Glutamatergic neuron (in vitro differentiated cells): ENCODE results near the gene RGL1. TPM values are rescaled to one million over a fixed set of nuclear protein-coding genes. Genes with fewer than 3 reads are reported as not detected.

Experiments used
- DNase-seq: peaks from one replicate; pipeline ENCODE4 v3.0.0; 2022
- H3K27ac Mint-ChIP-seq: one replicate; pipeline ENCODE4 v1.8.0; 2020; ENCODE audit warnings: mild to moderate bottlenecking, mixed read lengths, inconsistent platforms; ENCODE audit not compliant: unreplicated experiment
- H3K27me3 Mint-ChIP-seq: one replicate; pipeline ENCODE4 v1.8.0; 2020; ENCODE audit warnings: mild to moderate bottlenecking, moderate library complexity, mixed read lengths, inconsistent platforms; ENCODE audit not compliant: unreplicated experiment
- H3K36me3 Mint-ChIP-seq: one replicate; pipeline ENCODE4 v1.8.0; 2020; ENCODE audit warnings: mild to moderate bottlenecking, mixed read lengths, inconsistent platforms; ENCODE audit not compliant: unreplicated experiment
- H3K4me1 Mint-ChIP-seq: one replicate; pipeline ENCODE4 v1.8.0; 2020; ENCODE audit warnings: mild to moderate bottlenecking, low read depth, mixed read lengths, inconsistent platforms; ENCODE audit not compliant: unreplicated experiment
- H3K4me3 Mint-ChIP-seq: one replicate; pipeline ENCODE4 v1.8.0; 2020; ENCODE audit warnings: mild to moderate bottlenecking, mixed read lengths, inconsistent platforms; ENCODE audit not compliant: unreplicated experiment
- H3K9me3 Mint-ChIP-seq: one replicate; pipeline ENCODE4 v1.8.0; 2020; ENCODE audit warnings: mild to moderate bottlenecking, moderate library complexity, mixed read lengths, inconsistent platforms; ENCODE audit not compliant: unreplicated experiment
- total RNA-seq: library from RNA; stranded (reverse); fragmentation: NEBNext Ultra II Directional; extraction: Animal tissue kit (Norgen Biotek cat#: 25700); gene quantifications from one replicate; pipeline ENCODE4 v1.2.1, GENCODE V29; 2021; ENCODE audit not compliant: unreplicated experiment
- TF ChIP-seq, protein P1 (sequence below): fragments of 200-600 bp; sonication (generic); IDR thresholded peaks from one replicate; pipeline ENCODE4 v1.5.0; 2021; ENCODE audit not compliant: partially characterized antibody, unreplicated experiment

Gene RGL1
- total RNA-seq, 1 donor from 2014 or later = 4.9 TPM

DNA sequence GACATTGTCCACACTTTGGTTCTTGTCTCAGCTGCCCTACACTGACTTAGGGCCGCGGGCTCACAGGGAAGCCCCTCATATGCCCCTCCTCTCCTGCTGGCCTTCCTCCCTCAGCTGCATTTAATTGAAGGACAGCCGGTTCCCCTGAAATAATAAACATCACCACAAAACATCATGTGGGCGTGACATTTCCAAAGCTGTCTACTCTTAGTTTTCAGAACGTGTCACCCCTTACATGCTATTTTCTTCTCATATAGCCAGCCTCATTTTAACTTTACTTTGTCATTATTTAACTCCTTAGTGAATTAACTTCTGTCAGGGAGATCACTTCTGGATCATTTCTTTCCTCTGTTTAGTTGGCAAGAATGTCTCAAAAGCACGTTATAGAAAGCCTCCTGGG is 129.4 kb downstream of the RGL1 start:
- H3K27ac Mint-ChIP-seq = no peak overlapping the region
- DNase-seq = no peak
- peaks cover 2% of the 10 kb centered on the region for H3K9me3 Mint-ChIP-seq
- no peaks in the 10 kb centered on the region for H3K36me3 Mint-ChIP-seq
- no peak overlapping the region for H3K4me3 Mint-ChIP-seq
- H3K4me1 Mint-ChIP-seq = peaks cover 22% of the 10 kb centered on the region
- H3K27me3 Mint-ChIP-seq = peaks cover 6% of the 10 kb centered on the region
- TF ChIP-seq, protein P1, sequence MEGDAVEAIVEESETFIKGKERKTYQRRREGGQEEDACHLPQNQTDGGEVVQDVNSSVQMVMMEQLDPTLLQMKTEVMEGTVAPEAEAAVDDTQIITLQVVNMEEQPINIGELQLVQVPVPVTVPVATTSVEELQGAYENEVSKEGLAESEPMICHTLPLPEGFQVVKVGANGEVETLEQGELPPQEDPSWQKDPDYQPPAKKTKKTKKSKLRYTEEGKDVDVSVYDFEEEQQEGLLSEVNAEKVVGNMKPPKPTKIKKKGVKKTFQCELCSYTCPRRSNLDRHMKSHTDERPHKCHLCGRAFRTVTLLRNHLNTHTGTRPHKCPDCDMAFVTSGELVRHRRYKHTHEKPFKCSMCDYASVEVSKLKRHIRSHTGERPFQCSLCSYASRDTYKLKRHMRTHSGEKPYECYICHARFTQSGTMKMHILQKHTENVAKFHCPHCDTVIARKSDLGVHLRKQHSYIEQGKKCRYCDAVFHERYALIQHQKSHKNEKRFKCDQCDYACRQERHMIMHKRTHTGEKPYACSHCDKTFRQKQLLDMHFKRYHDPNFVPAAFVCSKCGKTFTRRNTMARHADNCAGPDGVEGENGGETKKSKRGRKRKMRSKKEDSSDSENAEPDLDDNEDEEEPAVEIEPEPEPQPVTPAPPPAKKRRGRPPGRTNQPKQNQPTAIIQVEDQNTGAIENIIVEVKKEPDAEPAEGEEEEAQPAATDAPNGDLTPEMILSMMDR = no peak

DNA sequence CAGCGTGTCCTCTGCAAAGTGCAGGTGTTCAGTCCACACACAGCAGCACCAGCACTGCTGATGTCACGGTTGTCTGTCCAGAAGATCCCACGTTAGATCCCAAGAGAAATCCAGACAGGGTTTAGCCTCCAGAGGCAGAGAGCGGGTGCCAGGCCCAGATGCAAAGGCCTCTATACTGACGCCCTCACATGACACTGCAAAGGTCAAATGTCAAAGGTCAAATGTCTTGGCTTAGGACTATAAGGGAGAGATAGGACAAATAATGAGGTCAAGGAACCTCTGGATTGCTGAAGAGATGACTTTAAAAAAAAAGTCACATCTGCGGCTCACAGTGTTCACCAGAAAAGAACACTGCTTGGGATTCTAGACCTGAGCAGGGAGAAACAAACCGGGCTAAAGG is 131.1 kb downstream of the RGL1 start:
- no peak for DNase-seq
- TF ChIP-seq, protein P1 = no peak
- H3K4me3 Mint-ChIP-seq = no peak overlapping the region

DNA sequence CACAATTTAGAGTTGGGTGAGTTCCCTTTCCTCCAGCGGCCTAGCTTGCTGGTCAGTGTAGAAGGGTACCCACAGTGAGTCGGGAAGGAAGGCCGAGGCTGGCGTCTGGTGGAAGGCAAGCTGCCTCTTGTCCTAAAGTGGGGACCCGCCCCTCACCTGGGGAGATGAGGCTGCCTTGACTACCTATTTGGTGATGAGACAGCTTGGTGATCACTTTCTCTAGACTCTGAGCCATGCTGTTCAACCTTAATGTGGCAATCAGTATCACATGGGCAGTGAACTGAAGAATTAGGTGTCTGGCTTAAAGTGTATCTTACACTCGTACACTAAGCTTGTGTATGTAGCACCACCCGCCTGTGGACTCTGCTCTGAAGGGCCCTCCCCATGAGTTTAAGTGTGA is 131.9 kb downstream of the RGL1 start:
- Mint-ChIP-seq H3K4me3 (no peak overlapping the region), H3K4me1 (peaks cover 14% of the 10 kb centered on the region), H3K27me3 (peaks cover 5% of the 10 kb centered on the region), H3K9me3 (no peaks in the 10 kb centered on the region), H3K27ac (no peak overlapping the region), H3K36me3 (no peaks in the 10 kb centered on the region)
- DNase-seq = no peak
- TF ChIP-seq, protein P1 = no peak

More for the DNA sequence above, 131.1 kb downstream of the RGL1 start:
- H3K9me3 Mint-ChIP-seq = no peaks in the 10 kb centered on the region
- no peaks in the 10 kb centered on the region for H3K36me3 Mint-ChIP-seq
- H3K27me3 Mint-ChIP-seq = peaks cover 3% of the 10 kb centered on the region
- H3K27ac Mint-ChIP-seq = no peak overlapping the region
- H3K4me1 Mint-ChIP-seq = peaks cover 18% of the 10 kb centered on the region

DNA sequence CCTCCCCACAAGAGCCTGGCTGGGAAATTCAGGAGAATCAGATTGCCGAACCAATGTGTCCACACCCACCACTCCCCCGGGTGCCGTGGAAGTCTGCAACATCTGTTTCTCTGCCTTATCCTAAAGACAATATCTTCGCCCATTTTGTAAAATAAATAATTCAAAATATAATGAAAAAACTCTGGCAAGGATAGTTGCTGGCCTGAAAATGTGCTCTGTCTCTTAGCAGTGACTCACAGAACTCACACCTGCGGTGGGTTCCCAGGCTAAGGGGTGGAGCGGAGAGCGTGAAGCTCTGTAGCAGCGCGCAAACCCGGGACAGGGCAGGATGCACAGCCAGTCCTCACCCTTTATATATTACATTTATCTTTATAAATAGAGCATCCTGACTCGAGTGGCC is 132.7 kb downstream of the RGL1 start:
- Mint-ChIP-seq H3K9me3 (no peaks in the 10 kb centered on the region), H3K36me3 (no peaks in the 10 kb centered on the region), H3K27me3 (peaks cover 5% of the 10 kb centered on the region), H3K4me3 (no peak overlapping the region), H3K27ac (no peak overlapping the region), H3K4me1 (peaks cover 15% of the 10 kb centered on the region)
- no peak for DNase-seq
- TF ChIP-seq, protein P1 = no peak

DNA sequence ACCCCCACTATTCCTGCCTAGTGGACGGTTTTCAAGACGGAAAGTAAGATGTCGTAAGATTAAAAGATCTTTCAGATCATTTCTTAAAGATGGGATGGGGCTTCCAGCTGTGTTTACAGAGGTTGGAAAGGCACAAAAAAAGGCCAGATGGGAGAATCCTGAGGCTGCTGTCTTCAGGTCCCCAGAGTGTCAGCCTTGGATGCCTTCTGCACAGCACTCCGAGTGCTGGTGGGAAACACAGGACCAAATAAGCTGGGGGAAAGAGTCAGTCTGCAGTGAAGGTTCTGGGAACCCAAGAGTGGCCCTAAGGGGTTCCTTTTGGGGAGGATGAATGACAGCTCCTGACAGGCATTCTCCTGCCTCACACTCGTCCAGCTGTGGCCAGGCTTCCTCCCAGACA is 136.1 kb downstream of the RGL1 start:
- H3K4me1 Mint-ChIP-seq = peaks cover 25% of the 10 kb centered on the region
- TF ChIP-seq, protein P1 = no peak
- DNase-seq = no peak
- peaks cover 5% of the 10 kb centered on the region for H3K27me3 Mint-ChIP-seq
- H3K9me3 Mint-ChIP-seq = no peaks in the 10 kb centered on the region
- no peak overlapping the region for H3K27ac Mint-ChIP-seq
- no peaks in the 10 kb centered on the region for H3K36me3 Mint-ChIP-seq
- no peak overlapping the region for H3K4me3 Mint-ChIP-seq
